Fibroblast of the aortic adventitia (primary cell): Measurements from ENCODE around the gene SEC14L6. TPM values are rescaled to one million over a fixed set of nuclear protein-coding genes. Genes with fewer than 3 reads are reported as not detected.

ENCODE experiments used
- DNase-seq: peaks from one replicate; pipeline ENCODE4 v3.0.0-alpha.2; 2010; ENCODE audit warnings: low read depth
- H3K4me3 ChIP-seq: 2 replicates; pipeline ENCODE4 v1.5.1; 2011; ENCODE audit warnings: low read depth, mild to moderate bottlenecking, control low read depth, low read length, moderate library complexity
- total RNA-seq: library from RNA; depleted of rRNA; stranded (reverse); fragments of >200 nt; gene quantifications from 2 replicates; pipeline ENCODE4 v1.2.3, GENCODE V29; 2012; ENCODE audit warnings: low replicate concordance
- TF ChIP-seq, protein P1 (sequence below): IDR thresholded peaks from 2 replicates; pipeline ENCODE4 v1.5.1; 2011; ENCODE audit warnings: mild to moderate bottlenecking, low read length, control low read depth, inconsistent platforms; ENCODE audit not compliant: insufficient read depth

The SEC14L6 gene
- total RNA-seq, 1 donor = 0.09 TPM

- TF ChIP-seq, protein P1, sequence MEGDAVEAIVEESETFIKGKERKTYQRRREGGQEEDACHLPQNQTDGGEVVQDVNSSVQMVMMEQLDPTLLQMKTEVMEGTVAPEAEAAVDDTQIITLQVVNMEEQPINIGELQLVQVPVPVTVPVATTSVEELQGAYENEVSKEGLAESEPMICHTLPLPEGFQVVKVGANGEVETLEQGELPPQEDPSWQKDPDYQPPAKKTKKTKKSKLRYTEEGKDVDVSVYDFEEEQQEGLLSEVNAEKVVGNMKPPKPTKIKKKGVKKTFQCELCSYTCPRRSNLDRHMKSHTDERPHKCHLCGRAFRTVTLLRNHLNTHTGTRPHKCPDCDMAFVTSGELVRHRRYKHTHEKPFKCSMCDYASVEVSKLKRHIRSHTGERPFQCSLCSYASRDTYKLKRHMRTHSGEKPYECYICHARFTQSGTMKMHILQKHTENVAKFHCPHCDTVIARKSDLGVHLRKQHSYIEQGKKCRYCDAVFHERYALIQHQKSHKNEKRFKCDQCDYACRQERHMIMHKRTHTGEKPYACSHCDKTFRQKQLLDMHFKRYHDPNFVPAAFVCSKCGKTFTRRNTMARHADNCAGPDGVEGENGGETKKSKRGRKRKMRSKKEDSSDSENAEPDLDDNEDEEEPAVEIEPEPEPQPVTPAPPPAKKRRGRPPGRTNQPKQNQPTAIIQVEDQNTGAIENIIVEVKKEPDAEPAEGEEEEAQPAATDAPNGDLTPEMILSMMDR = no peak
- DNase-seq = no peak
- H3K4me3 ChIP-seq = no peak overlapping the region
These were observed 51.3 kb downstream of the SEC14L6 start for GRCh38 chr22:30495041-30495784.

DNA sequence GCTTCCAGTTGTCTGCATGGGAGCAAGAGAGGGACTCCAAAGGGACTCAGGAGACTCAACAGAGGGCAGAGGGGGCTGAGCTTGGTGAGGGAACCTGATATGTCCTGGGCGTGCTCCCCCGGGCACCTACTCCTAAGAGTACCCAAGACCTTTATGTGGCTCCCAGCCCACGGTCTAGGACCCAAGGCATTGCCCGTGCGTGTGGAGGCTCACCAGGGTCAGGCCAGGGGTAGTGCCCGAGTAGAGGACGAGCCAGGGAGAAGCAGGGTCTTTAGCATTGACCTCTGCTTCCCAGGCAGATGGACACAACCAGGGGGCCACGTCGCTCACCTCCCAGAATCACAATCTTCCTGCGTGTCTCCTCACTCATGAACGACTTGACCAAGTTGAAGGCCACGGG is 54.4 kb downstream of the SEC14L6 start:
- TF ChIP-seq, protein P1 = no peak
- no peak for DNase-seq

DNA sequence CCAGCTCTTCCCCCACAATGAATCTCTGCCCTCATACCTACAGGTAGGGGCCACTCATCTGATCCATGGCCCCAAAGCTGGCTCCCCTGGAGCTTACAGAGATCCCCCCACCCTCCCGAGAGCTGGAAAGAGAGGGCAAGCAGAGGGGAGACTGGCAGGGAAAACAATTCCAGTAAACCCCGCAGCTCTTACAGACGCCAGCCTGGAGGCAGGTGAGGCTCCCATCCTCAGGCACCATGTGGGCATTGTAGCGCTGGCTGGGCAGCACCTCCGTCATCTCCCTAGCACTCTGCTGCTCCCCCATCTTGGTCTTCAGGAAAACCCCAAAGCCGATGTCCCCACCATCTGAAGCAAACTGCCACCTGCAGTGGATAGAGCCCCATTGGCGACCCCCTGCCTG is 55.2 kb downstream of the SEC14L6 start:
- DNase-seq = no peak
- H3K4me3 ChIP-seq = no peak overlapping the region
- TF ChIP-seq, protein P1 = no peak

More for the DNA sequence above, 54.4 kb downstream of the SEC14L6 start:
- H3K4me3 ChIP-seq = no peak overlapping the region

DNA sequence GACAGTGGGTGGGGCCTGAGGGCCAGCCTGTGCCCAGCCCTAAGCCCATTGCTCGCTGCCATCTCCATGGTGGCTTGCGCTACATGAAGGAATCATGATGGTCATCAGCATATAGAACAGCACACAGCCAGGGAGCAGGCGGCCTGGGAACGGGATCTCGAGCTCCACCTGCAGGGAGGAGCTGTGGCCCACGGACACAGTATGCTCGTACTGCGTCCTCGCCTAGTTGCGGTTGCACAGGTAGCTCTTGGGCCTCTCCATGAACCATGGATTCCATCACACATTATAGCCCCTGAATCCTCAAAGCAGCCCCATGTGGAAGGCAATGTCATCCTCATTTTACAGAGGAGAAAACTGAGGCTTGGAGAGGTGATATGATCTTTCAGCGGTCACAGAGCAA is 56.1 kb downstream of the SEC14L6 start:
- TF ChIP-seq, protein P1 = peak; percentile 7
- no peak for DNase-seq
- H3K4me3 ChIP-seq = no peak overlapping the region

DNA sequence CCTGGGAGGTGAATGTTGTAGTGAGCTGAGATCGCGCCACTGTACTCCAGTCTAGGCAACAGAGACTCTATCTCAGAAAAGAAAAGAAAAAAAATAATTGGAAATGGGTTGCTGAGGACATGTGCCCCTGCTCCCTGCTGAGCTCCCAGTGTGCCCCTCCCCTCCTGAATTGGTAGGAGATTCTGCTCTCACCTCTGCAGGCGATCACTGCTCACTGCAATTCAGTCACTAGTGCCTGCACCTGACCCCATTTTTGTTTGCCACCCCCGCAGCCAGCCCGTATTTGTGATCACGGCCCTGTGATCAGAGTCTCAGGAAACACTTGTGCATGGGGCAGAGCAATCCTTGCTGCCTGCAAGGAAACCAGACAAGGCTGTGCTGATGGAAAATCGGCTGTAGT is 58.4 kb downstream of the SEC14L6 start:
- TF ChIP-seq, protein P1 = no peak
- no peak overlapping the region for H3K4me3 ChIP-seq
- no peak for DNase-seq

- TF ChIP-seq, protein P1 = no peak
- H3K4me3 ChIP-seq = no peak overlapping the region
- no peak for DNase-seq
These were observed 59.9 kb downstream of the SEC14L6 start for GRCh38 chr22:30486661-30487115.
